COR-L47 (cell line): ENCODE data around the gene OBP2A.
"Not testable (repeated sequence)": the region's sequence is repeated elsewhere in the genome, so short reads cannot be mapped to it uniquely, and the experiment has no call there.

Experiments used
- DNase-seq: peaks from one replicate; lab custom pipeline; 2025; lab: John Stamatoyannopoulos, UW

The OBP2A gene

GRCh38 chr9:135512241-135512603 is 33.7 kb upstream of the OBP2A start:
- no peak for DNase-seq

DNA sequence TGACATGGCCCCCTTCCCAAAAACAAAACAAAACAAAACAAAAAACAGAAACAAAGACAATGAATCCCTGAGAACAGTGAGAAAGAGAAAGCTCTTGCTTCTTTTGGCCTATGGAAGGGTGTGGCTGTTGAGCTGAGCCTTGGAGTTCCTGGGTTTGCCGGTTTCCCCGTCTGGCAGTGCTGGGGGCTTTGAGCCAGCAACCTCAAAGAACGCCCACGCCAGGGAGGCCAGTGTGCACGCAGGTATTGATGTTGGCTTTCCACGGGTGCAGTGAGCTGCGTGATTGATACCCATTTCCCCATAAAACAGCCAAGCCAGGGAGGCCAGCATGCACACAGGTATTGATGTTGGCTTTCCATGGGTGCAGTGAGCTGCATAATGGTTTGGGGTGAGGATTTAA is 33.0 kb upstream of the OBP2A start:
- DNase-seq: no peak

DNA sequence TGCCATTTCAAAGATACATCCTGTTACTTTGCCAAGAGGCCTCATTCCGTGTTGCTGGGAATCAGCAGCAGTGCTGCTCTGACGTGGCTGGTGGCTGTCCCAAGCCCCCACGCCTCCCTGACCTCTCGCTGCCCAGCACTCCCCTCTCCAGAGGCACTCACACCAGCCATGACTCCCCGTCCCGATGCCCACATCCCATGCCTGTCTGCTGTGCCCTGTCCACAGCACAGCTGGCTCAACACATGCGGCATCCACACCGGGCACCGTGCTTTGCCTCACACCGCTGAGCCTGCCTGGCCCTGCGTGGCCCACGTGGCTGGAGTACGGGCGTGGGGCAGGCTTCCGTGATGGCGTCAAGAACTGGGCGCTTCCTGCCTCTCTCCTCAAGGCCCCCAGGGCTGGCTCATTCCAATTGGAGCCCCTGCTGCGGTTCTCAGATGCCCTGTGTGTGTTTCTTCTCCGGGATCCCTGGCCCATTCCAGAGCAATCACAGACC is 32.5 kb upstream of the OBP2A start:
- DNase-seq: no peak

GRCh38 chr9:135513906-135514305 is 32.0 kb upstream of the OBP2A start:
- not testable (repeated sequence) for DNase-seq

DNA sequence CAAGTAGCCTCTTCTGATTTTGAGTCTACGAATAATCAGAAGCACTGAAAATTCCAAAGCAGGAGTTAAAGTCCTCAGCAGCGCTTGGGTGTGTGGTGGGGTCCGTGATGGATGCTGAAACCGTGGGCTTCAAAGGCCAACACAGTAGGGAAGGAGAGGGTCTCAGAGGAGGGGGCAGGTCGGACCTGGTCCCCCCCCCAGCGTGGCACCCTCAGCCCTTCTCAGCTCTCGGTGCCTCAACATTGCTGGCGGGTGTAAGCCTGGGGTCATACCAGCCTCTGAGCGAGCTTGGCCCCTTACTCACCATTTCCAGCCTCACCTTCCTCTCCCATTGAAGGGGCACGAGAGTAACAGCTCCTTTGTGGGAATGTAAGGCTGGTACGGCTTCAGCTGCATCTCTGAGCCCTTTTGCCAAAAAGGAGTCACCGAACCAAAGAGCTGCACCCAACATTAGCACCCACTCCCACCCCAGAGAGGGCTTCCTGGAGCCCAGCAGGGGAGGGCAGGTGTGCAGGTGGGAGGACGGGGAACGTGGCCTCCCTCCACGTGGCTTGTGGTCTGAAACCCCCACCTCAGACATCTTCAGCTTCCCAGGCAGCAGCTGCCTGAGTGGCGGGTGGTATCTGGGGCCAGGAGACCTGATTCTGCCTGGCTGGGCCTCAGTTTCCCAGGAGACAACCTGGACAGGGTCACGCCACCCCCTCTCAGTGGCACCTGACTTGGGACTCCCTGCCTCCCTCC is 31.4 kb upstream of the OBP2A start:
- DNase-seq: no peak

DNA sequence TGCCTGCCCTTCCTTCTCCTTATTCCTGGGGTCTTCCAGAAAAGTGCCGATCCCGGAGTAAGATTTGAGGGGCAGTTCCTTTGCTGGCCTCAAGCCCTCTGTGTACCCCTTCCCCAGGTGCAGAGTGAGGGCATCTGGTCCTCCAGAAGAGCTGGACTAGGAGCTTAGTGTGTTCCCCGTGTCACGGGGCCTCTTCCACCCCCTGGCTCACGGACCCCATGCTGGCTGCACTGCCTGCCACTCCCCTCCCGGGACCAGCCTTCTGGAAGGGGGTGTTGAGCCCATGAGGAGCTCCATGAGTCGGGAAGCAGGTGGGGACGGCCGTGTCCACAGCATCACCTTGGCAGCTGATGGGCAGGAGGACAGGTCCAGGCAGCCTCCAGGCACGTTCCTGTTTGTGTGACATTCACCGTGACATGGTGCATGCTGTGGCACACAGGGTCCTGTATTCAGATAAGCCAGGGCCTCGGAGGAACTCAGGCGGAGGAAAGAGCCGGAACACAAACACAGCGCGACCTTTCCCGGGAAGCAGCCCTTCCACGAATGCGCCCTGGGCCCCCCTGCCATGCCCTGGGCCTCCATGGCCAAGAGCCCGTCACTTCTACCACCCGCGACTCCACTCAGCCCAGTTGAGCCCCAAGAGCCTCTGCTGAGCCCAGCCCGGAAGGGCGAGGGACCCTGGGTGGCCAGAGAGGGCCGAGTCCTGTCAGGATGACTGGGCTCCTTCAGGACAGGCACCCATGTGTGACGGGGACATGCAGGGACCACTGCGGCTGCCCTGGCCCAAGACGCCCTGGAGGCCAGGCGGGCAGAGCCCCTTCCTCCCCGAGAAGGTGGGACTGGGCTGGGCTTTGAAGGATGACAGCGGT is 30.6 kb upstream of the OBP2A start:
- DNase-seq: no peak

GRCh38 chr9:135516132-135516860 is 29.6 kb upstream of the OBP2A start:
- no peak for DNase-seq

- DNase-seq: no peak
Observed at GRCh38 chr9:135517407-135517822, 28.5 kb upstream of the OBP2A start.

DNA sequence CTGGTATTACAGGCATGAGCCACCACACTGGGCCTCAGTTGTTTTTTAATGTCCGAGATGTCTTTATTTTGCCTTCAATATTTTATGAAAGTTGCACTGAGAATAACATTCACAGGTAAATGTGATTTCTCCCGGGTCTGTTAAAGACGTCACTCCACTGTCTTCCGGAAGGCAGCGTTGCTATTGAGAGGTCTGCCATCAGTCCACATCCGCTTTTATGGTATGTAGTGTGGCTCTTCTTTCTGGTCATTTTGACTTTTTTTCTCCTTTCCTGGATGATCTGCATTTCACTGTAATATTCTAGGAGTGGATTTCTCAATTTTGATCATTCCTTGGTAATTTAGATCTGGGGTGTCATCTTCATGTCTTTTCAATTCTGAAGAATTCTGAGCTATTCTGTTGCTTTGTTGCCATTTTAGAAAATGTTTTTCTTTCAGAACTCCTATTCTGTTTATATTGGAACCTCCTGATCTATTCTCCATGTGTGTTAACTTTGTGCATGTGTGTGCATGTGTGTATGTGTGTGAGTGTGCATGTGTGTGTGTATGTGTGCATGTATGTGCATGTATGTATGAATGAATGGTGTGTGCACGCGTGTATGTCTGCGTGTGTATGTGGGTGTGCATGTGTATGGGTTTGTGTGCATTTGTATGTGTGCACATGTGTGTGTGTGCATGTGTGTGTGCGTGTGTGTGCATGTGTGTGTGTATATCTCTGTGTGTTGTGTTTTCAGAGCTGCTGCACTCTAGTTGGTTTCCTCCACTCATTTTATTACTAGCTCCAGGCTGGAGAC is 26.6 kb upstream of the OBP2A start:
- no peak for DNase-seq

DNA sequence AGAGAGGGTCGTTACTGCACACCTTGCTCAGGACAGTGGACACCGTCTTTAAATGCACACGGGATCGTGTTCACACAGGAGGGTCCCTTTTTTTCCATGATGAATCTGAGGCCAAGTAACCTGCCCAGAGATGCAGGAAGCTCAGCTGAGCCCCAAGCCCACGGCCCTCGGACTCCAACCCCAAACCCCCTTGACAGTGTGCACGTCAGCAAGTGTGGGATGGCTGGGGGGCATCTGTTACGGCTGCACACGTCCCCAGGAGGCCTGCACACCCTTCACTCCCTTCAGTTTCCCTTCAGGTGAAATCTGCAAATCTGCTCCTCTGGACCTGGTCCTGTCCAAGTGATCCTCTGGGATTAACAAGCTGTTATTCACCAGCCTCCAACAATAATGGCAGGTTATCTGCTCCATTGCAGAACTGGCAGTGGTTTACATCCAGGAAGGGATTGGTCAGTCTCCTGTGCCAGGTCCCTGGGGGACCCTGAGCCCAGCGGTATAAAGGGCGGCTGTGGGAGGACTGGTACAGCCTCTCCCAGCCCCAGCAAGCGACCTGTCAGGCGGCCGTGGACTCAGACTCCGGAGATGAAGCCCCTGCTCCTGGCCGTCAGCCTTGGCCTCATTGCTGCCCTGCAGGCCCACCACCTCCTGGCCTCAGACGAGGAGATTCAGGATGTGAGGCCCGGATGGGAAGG is 24.9 kb upstream of the OBP2A start, which contains the start of gene LCN1:
Gene LCN1, plus strand, starts transcription at position 525 of the 692 bp plus-strand sequence. Its CDS starts 58 bp downstream, at position 583.
- no peak for DNase-seq

DNA sequence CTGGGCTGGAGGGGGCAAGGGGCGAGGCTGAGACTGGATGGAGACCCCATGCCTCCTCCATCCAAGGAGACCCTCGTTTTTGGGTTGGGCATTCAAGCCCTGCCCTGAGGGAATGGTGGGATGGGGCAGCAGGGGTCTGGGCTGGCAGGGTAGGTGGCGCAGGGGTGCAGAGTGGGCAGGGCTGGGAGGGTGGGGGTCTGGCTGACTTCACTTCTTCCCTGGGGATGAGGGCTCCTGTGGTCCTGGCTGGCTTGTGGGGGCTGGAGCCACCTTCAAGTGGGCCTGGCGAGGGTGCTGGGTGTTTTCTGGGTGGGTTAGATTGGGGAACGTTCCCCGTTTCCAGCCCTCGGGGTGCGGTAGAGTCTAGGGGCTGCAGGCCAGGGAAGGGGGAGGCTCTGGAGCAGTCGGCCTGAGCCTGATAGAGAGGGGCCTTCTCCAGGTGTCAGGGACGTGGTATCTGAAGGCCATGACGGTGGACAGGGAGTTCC is 24.3 kb upstream of the OBP2A start:
- DNase-seq: no peak

GRCh38 chr9:135522137-135522877 is 23.6 kb upstream of the OBP2A start:
- no peak for DNase-seq

DNA sequence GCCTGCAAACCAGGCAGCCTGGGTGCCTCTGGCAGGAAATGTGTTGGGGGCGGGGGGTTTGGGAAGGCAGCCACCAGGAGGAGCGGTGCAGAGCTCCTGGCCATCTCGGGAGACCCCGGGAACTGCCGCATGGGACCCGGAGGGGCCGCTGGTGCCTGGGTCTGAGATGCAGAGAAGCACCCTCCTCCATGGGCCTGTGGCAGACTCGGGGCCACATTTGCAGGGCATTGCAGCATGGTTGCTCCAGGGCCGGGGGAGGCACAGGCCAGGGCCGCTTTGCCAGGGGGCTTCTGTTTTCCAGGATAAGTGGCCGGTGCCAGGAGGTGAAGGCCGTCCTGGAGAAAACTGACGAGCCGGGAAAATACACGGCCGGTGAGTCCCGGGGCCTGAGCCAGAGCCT is 23.0 kb upstream of the OBP2A start:
- no peak for DNase-seq

- DNase-seq: no peak
Observed at GRCh38 chr9:135523521-135524129, 22.3 kb upstream of the OBP2A start.

DNA sequence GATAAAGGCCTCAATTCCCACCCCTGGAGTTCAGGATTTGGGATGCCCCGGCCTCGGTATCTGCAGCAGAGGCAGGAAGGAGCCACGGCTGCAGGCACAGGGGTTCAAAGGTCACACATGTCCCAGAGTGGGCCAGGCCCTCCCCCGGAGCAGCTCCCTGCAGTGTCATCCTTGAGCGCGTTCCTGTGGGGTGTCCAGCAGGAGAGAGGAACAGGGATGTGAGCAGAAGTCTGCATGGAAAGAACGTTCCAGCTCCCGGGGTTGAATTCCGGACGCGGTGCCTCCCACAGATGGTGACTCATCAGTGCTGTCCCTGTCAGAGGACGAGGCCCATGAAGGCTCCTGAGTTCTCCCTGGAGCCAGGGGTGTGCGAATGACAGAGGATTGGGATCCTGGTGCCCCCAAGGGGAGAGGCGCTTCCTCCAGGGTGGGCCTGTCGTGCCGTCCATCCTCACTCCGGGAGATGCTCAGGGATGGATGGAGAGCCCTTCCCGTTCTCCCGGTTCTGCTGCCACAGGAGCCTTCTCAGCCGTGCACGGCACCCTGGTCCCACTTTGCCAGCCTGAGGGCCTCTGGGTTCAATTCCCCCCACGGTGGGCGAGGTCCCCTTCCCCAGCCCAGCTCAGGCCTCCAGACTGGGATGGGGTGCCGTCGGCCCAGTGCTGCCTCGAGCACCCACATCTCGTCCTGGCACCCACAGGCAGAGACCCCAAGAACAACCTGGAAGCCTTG is 21.6 kb upstream of the OBP2A start:
- no peak for DNase-seq

GRCh38 chr9:135525241-135526088 is 20.5 kb upstream of the OBP2A start:
- no peak for DNase-seq

DNA sequence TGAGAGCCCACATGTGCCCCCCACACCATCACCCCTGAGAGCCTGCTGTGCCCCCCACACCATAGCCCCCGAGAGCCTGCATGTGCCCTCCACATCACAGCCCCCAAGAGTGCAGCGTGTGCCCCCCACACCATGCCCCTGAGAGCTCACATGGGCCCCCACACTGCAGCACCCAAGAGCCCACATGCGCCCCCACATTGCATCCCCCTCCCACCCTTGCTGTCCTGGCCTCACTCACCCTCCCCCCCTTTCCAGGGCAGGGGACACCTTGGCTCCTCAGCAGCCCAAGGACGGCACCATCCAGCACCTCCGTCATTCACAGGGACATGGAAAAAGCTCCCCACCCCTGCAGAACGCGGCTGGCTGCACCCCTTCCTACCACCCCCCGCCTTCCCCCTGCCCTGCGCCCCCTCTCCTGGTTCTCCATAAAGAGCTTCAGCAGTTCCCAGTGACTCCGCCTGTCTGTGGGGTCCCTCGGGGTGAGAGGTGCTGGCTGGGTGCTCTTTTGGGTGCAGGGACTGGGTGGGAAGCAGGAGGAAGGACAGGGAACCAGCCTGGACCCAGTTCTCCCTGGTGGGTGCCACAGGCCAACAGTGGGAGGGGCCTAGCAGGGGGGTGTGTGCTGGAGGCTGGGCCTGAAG is 19.7 kb upstream of the OBP2A start:
- no peak for DNase-seq
